Cardiac muscle cell (in vitro differentiated cells and primary cell): ENCODE data around the gene KCNJ10. TPM values are rescaled to one million over a fixed set of nuclear protein-coding genes. Genes with fewer than 3 reads are reported as not detected.
"Not testable (repeated sequence)": the region's sequence is repeated elsewhere in the genome, so short reads cannot be mapped to it uniquely, and the experiment has no call there.

Source experiments
- DNase-seq, 2 donors: peaks; one replicate each; pipeline versions ENCODE4 v3.0.0 to v3.0.0-alpha.2; 2010 to 2017; ENCODE audit warnings: low read depth in 1 of 2, low spot score in 1 of 2
- H3K27ac ChIP-seq: fragments of 200-600 bp; sonication (generic); 2 replicates; pipeline ENCODE4 v1.5.1; 2016
- H3K27me3 ChIP-seq: fragments of 200-600 bp; sonication (generic); 2 replicates; pipeline ENCODE4 v1.6.0; 2016; ENCODE audit warnings: control low read depth
- H3K36me3 ChIP-seq: fragments of 200-600 bp; sonication (generic); 2 replicates; pipeline ENCODE4 v1.5.1; 2016; ENCODE audit warnings: control low read depth
- H3K4me1 ChIP-seq: fragments of 200-600 bp; sonication (generic); 2 replicates; pipeline ENCODE4 v1.8.1; 2017; ENCODE audit warnings: low read depth, mild to moderate bottlenecking, mixed run types
- H3K4me3 ChIP-seq: fragments of 200-600 bp; sonication (generic); 2 replicates; pipeline ENCODE4 v1.5.1; 2016; ENCODE audit warnings: mild to moderate bottlenecking
- H3K9me3 ChIP-seq: fragments of 200-600 bp; sonication (generic); 2 replicates; pipeline ENCODE4 v1.5.1; 2017; ENCODE audit warnings: low read depth, mild to moderate bottlenecking, control low read depth
- CTCF ChIP-seq: IDR thresholded peaks from 2 replicates; pipeline ENCODE4 v1.5.1; 2012; ENCODE audit warnings: low read depth, mild to moderate bottlenecking, low read length
- polyA plus RNA-seq: library from polyadenylated mRNA; unstranded; fragments of >200 nt; fragmentation: Nextera tagmentation; extraction: Ambion mirVana; gene quantifications from 2 replicates; pipeline ENCODE4 v1.2.1, GENCODE V29; 2016
- total RNA-seq: library from RNA; depleted of rRNA; stranded (reverse); fragments of >200 nt; gene quantifications from 2 replicates; pipeline ENCODE4 v1.2.3, GENCODE V29; 2016

Gene KCNJ10
- total and polyA plus RNA-seq, 2 experiments from 2014 or later: 0.35 to 0.42 TPM

- Histone ChIP-seq H3K36me3 (no peaks in the 10 kb centered on the region), H3K4me3 (peak within 1 kb of the TSS; percentile 7), H3K9me3 (no peaks in the 10 kb centered on the region), H3K27me3 (no peaks in the 10 kb centered on the region), H3K27ac (peak within 1 kb of the TSS; percentile 59), H3K4me1 (peaks cover 49% of the 10 kb centered on the region)
- peak in 1 of 2 donors; percentile 84 for DNase-seq
- no peak for TF ChIP-seq CTCF
Measured at GRCh38 chr1:160115545-160116282, 45.8 kb upstream of the KCNJ10 start, which contains the start of gene ATP1A2. ATP1A2 (plus strand) TSS chr1:160115759; CDS start chr1:160115862, 103 bp downstream.

GRCh38 chr1:160114085-160114484 lies 44.1 kb upstream of the KCNJ10 start:
- Histone ChIP-seq H3K4me1 (peaks cover 49% of the 10 kb centered on the region), H3K36me3 (no peaks in the 10 kb centered on the region), H3K27ac (peak overlapping the region; percentile 59), H3K4me3 (no peak overlapping the region), H3K27me3 (no peaks in the 10 kb centered on the region), H3K9me3 (no peaks in the 10 kb centered on the region)
- peak in 1 of 2 donors; percentile 41 for DNase-seq
- TF ChIP-seq CTCF: no peak

GRCh38 chr1:160113407-160113806 lies 43.4 kb upstream of the KCNJ10 start:
- DNase-seq: no peak
- Histone ChIP-seq H3K27me3 (no peaks in the 10 kb centered on the region), H3K9me3 (no peaks in the 10 kb centered on the region), H3K36me3 (no peaks in the 10 kb centered on the region), H3K4me1 (peaks cover 44% of the 10 kb centered on the region), H3K27ac (peak overlapping the region; percentile 59), H3K4me3 (no peak overlapping the region)
- TF ChIP-seq CTCF: no peak

- Histone ChIP-seq H3K4me3 (no peak overlapping the region), H3K27me3 (no peaks in the 10 kb centered on the region), H3K27ac (no peak overlapping the region), H3K9me3 (no peaks in the 10 kb centered on the region), H3K4me1 (peaks cover 33% of the 10 kb centered on the region), H3K36me3 (no peaks in the 10 kb centered on the region)
- DNase-seq: no peak
- no peak for TF ChIP-seq CTCF
Measured at GRCh38 chr1:160112357-160112756, 42.4 kb upstream of the KCNJ10 start.

- H3K4me1 ChIP-seq: peaks cover 24% of the 10 kb centered on the region
- H3K36me3 ChIP-seq, H3K27ac ChIP-seq, H3K4me3 ChIP-seq, DNase-seq, H3K9me3 ChIP-seq, H3K27me3 ChIP-seq: not testable (repeated sequence)
Measured at GRCh38 chr1:160111462-160111861, 41.5 kb upstream of the KCNJ10 start.

- H3K27me3 ChIP-seq: no peaks in the 10 kb centered on the region
- H3K4me1 ChIP-seq: peaks cover 9% of the 10 kb centered on the region
- no peak overlapping the region for H3K4me3 ChIP-seq
- no peak for DNase-seq
- no peaks in the 10 kb centered on the region for H3K36me3 ChIP-seq
- H3K27ac ChIP-seq: no peak overlapping the region
- no peaks in the 10 kb centered on the region for H3K9me3 ChIP-seq
- no peak for TF ChIP-seq CTCF
Measured at GRCh38 chr1:160109686-160110085, 39.7 kb upstream of the KCNJ10 start.
